GM12875 (cell line): ENCODE measurements around the gene LLGL2.

ENCODE experiments used
- H3K4me3 ChIP-seq: one replicate; pipeline ENCODE4 v1.5.1; 2011; ENCODE audit warnings: low read depth, low read length, control low read depth
- CTCF ChIP-seq: IDR thresholded peaks from 2 replicates; pipeline ENCODE4 v1.5.1; 2011; ENCODE audit warnings: low read depth, mild to moderate bottlenecking, control low read depth, inconsistent platforms, low read length, moderate library complexity, borderline replicate concordance; ENCODE audit not compliant: insufficient read depth

Gene LLGL2

GRCh38 chr17:75557075-75557851 is 31.8 kb downstream of the LLGL2 start:
- no peak for TF ChIP-seq CTCF
- no peak overlapping the region for H3K4me3 ChIP-seq

GRCh38 chr17:75557852-75558665 is 32.6 kb downstream of the LLGL2 start:
- no peak overlapping the region for H3K4me3 ChIP-seq
- no peak for TF ChIP-seq CTCF

GRCh38 chr17:75558666-75559530 is 33.4 kb downstream of the LLGL2 start:
- no peak for TF ChIP-seq CTCF
- H3K4me3 ChIP-seq: no peak overlapping the region

- H3K4me3 ChIP-seq: no peak overlapping the region
- TF ChIP-seq CTCF: no peak
Measured at GRCh38 chr17:75559958-75560533, 34.5 kb downstream of the LLGL2 start.

GRCh38 chr17:75561927-75562603 is 36.6 kb downstream of the LLGL2 start:
- no peak for TF ChIP-seq CTCF

GRCh38 chr17:75563063-75563758 is 37.7 kb downstream of the LLGL2 start:
- no peak overlapping the region for H3K4me3 ChIP-seq
- TF ChIP-seq CTCF: no peak

More at GRCh38 chr17:75561927-75562603, 36.6 kb downstream of the LLGL2 start:
- H3K4me3 ChIP-seq: no peak overlapping the region
